ENCODE measurements around the gene NUTM1. TPM values are rescaled to one million over a fixed set of nuclear protein-coding genes. Genes with fewer than 3 reads are reported as not detected.

Gene NUTM1
- total RNA-seq, 1 experiment from 2014 or later = 0.07 TPM

GRCh38 chr15:34365091-34365825 is 22.1 kb downstream of the NUTM1 start:
- POLR2A ChIA-PET = interaction anchor here (1.2 to 1.7 kb wide), 2 partner anchors 22 to 27 kb away, joined by 4 to 5 read pairs; partner anchors contain the start of genes NOP10, NUTM1 and SLC12A6
- Histone ChIP-seq H2AFZ (ENCODE audit: low read depth, low read length, poor library complexity, severe bottlenecking) (no peak overlapping the region), H3K4me3 (replicated peaks in 1 of 2; ENCODE audit: low read depth in 1 of 2, low read length in 2 of 2) (peak overlapping the region in 1 of 2 experiments; percentile 98; a peak in 2 of 4 replicates), H3K9ac (ENCODE audit: low read length) (0 out of 2 replicates have a peak overlapping the region, but pooled peaks have one; percentile 86), H3K9me2 (ENCODE audit: insufficient read depth) (no peaks in the 10 kb centered on the region), H3K4me1 (ENCODE audit: control insufficient read depth in 1 of 2, insufficient read depth in 2 of 2, low read length in 2 of 2) (peaks cover 21 to 41% of the 10 kb centered on the region in 2 experiments), H3K79me2 (ENCODE audit: insufficient read depth, low read length) (peaks cover 21% of the 10 kb centered on the region), H3K9me3 (ENCODE audit: control insufficient read depth in 1 of 2, insufficient read depth in 1 of 2, low read depth in 1 of 2, low read length in 2 of 2) (no peaks in the 10 kb centered on the region), H3K4me2 (ENCODE audit: low read length) (peak overlapping the region; percentile 72), H3K27ac (ENCODE audit: low read depth, low read length) (no peak overlapping the region), H3K36me3 (ENCODE audit: control insufficient read depth in 1 of 2, insufficient read depth in 2 of 2, low read length in 2 of 2) (peaks cover 13 to 22% of the 10 kb centered on the region in 2 experiments; a peak in 2 of 4 replicates), H4K20me1 (ENCODE audit: insufficient read depth) (no peaks in the 10 kb centered on the region; the same call in 1 of the 2 replicates), H3K27me3 (ENCODE audit: insufficient read depth, low read length) (no peaks in the 10 kb centered on the region)
- no TSS peak for BruUV-seq (replicated peaks)
- TF ChIP-seq EZH2phosphoT487 (IDR thresholded peaks at IDR 0.05; ENCODE audit: borderline replicate concordance) (no peak), SRF (IDR thresholded peaks at IDR 0.05; ENCODE audit: low read depth) (no peak), CBX3 (IDR thresholded peaks at IDR 0.05; ENCODE audit: low read depth) (no peak), ZFX (IDR thresholded peaks at IDR 0.05) (no peak), SIN3A (IDR thresholded peaks at IDR 0.05; ENCODE audit: low read depth) (no peak), EZH2 (IDR thresholded peaks at IDR 0.05) (no peak), RAD21 (IDR thresholded peaks at IDR 0.05; ENCODE audit: low read depth) (no peak), SP1 (IDR thresholded peaks at IDR 0.05; ENCODE audit: low read depth) (no peak), ZNF274 (IDR thresholded peaks at IDR 0.05; ENCODE audit: low read depth, low read length) (no peak), YY1 (IDR thresholded peaks at IDR 0.05; ENCODE audit: extremely low read depth, insufficient replicate concordance, low read depth, low read length) (no peak), MAX (IDR thresholded peaks at IDR 0.05) (no peak), POLR2A (IDR thresholded peaks at IDR 0.05; ENCODE audit: borderline replicate concordance, extremely low read depth, insufficient read depth, insufficient read length) (no peak), POLR2AphosphoS5 (IDR thresholded peaks at IDR 0.05; ENCODE audit: low read depth, low read length) (no peak), FOSL1 (IDR thresholded peaks at IDR 0.05; ENCODE audit: low read depth) (no peak), REST (IDR thresholded peaks at IDR 0.05; ENCODE audit: low read depth) (no peak), JUND (IDR thresholded peaks at IDR 0.05) (no peak)
- RAD21 ChIA-PET (ENCODE audit: low non-redundant PET in 1 of 2, low total read pairs in 2 of 2, uncharacterized antibody in 2 of 2, unreplicated experiment in 2 of 2) = no interaction called here
- DNase-seq (ENCODE audit: low read depth, low spot score) = no peak
- CTCF ChIA-PET = interaction anchor here (0.8 to 1.4 kb wide), 3 partner anchors 22 to 255 kb away, joined by 3 to 4 read pairs (median 3); partner anchors contain the start of genes NOP10 and NUTM1
- no peak for ATAC-seq
- intact Hi-C loops (cut with micrococcal nuclease) = loop anchor here (10.0 kb wide), 3 partner anchors 50 to 300 kb away; partner anchors contain the start of gene EMC4

Data from HCT116 (cell line).